Mucosa of descending colon (tissue), 3 donors: Measurements from ENCODE around the gene DPP10. TPM values are rescaled to one million over a fixed set of nuclear protein-coding genes. Genes with fewer than 3 reads are reported as not detected.

Source experiments
- ATAC-seq: fragments of 200-7000 bp; cut with Tn5 transposase; one replicate; pipeline ENCODE4 v1.9.1; 2020; ENCODE audit warnings: mild to moderate bottlenecking, moderate library complexity
- DNase-seq, 3 donors: peaks; one replicate each; pipeline ENCODE4 v3.0.0-alpha.2; 2020
- H3K36me3 ChIP-seq: fragments of 200-600 bp; one replicate; pipeline ENCODE4 v1.8.0; 2021; ENCODE audit warnings: low read depth, mild to moderate bottlenecking
- H3K4me1 ChIP-seq: fragments of 200-600 bp; one replicate; pipeline ENCODE4 v1.8.0; 2021; ENCODE audit warnings: low read depth, mild to moderate bottlenecking
- H3K4me3 ChIP-seq: fragments of 200-600 bp; one replicate; pipeline ENCODE4 v1.8.0; 2021; ENCODE audit warnings: mild to moderate bottlenecking
- H3K9me3 ChIP-seq: fragments of 200-600 bp; one replicate; pipeline ENCODE4 v1.8.0; 2021; ENCODE audit warnings: mild to moderate bottlenecking
- intact Hi-C, 2 donors: fragments of 100-400 bp; cut with DNase I in 1 of 2; cut with micrococcal nuclease in 1 of 2; formaldehyde crosslinking; loops; one replicate each; pipeline versions ENCODE4 v1.11.0 to v1.11.1; 2022; cut with DNase I, micrococcal nuclease
- total RNA-seq, 3 donors: library from RNA; stranded (reverse); fragmentation: NEBNext Ultra II Directional in 2 of 3; extraction: Animal tissue kit (Norgen Biotek cat#: 25700) in 2 of 3; gene quantifications; one replicate each; pipeline versions ENCODE4 v1.2.1 to v1.2.4, GENCODE V29; 2021 to 2023
- TF ChIP-seq, protein P1 (sequence below): fragments of 200-600 bp; IDR thresholded peaks from one replicate; pipeline ENCODE4 v1.8.0; 2022; ENCODE audit warnings: antibody characterized with exemption, mild to moderate bottlenecking
- donor health status: DM: no; HTN: no; CAD: no; lungs with moderate emphysema.
- donor health status: DM: no; HTN: no; CAD: no.
- donor health status: DM: no; HTN: yes; CAD: no.

The DPP10 gene
- total RNA-seq, 3 donors from 2014 or later = 6.3 to 12.2 (median 6.9) TPM

DNA sequence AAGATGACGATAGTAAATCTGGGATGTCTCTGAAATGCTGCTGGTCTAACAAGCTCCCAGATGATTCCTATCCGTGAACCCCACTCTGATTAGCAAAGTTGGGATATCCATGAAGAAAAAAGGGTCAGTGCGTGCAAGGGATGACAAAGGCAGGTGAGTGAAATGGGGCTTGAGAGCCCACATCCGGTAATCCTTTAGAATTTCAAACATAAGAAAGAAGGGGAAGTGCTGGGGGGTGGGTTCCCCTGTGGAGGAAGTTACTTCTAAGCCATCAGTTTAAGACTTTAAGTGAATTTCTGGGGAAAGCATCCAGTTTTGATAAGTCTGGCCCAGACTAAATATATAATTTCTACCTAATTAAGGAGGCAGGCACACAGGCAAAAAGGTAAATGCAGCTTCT lies 209.5 kb downstream of the DPP10 start:
- DNase-seq (no peak), ATAC-seq (no peak)
- H3K4me1 ChIP-seq = no peaks in the 10 kb centered on the region
- no peak overlapping the region for H3K4me3 ChIP-seq
- TF ChIP-seq, protein P1, sequence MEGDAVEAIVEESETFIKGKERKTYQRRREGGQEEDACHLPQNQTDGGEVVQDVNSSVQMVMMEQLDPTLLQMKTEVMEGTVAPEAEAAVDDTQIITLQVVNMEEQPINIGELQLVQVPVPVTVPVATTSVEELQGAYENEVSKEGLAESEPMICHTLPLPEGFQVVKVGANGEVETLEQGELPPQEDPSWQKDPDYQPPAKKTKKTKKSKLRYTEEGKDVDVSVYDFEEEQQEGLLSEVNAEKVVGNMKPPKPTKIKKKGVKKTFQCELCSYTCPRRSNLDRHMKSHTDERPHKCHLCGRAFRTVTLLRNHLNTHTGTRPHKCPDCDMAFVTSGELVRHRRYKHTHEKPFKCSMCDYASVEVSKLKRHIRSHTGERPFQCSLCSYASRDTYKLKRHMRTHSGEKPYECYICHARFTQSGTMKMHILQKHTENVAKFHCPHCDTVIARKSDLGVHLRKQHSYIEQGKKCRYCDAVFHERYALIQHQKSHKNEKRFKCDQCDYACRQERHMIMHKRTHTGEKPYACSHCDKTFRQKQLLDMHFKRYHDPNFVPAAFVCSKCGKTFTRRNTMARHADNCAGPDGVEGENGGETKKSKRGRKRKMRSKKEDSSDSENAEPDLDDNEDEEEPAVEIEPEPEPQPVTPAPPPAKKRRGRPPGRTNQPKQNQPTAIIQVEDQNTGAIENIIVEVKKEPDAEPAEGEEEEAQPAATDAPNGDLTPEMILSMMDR = no peak
- intact Hi-C loops = no loop called here
- no peaks in the 10 kb centered on the region for H3K36me3 ChIP-seq
- H3K9me3 ChIP-seq = no peaks in the 10 kb centered on the region

DNA sequence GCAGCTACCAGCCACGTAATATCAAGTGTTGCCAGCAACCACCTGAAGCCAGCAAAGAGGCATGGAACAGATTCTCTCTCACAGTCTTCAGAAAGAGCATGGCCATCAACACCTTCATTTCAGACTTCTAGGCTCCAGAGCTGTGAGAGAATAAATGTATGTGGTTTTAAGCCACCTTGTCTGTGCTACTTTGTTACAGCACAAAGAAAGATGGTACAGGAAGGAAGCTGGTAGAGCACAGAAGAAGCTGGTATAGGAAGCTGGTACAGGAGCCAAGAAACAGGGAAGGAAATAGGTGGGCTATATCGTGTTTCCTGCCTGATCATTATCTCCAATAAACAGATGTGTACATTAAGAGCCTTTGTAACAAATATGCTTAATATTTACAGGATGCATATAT lies 217.4 kb downstream of the DPP10 start:
- H3K9me3 ChIP-seq = no peaks in the 10 kb centered on the region
- TF ChIP-seq, protein P1 = no peak
- no peak overlapping the region for H3K4me3 ChIP-seq
- H3K36me3 ChIP-seq = no peaks in the 10 kb centered on the region
- H3K4me1 ChIP-seq = peaks cover 2% of the 10 kb centered on the region
- ATAC-seq = no peak
- DNase-seq = no peak
- intact Hi-C loops = no loop called here

DNA sequence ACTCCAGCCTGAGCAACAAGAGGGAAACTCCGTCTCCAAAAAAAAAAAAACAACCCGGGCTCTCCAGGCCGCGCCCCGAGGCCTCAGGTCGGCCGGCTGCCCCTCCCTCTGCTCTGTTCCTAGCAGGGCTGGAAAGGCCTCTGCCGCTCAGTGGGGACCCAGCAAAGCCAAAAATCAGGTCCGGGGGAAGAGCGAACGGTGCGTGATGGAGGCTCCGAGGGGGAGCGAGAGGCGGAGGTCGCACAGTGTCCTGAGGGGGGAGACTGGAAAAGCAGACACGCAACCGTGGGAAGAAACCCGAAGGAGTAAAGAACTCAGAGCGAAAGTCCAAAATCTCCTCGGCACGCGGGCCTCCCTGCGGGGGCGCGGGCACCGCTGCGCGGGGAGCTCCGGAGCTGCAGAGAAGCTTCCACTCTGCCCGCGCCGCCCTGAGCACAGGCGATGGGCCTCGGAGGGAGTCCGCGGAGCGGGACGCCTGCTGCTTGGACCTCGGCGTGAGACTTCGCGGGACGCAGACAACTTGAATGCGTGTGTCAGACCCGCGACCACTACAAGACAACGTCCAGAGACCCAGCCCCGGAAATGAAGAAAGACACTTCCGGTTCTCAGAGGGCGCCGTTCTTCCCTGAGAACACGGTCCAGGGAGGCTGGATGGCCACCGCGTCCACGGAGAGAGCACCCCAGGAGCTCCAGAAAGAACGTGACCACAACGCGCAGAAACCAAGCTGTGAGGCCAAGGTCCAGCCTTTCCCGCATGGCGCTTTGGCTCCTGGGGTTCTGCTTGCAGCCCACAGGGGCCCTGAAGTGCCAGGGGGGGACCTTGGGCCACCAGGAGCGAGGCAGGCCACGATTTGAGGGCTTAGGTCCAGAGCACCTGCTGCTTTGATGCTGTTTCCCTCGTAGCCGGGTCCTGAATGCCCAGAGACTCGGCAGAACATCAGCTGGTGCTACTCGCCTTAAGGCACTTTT lies 219.8 kb downstream of the DPP10 start:
- Histone ChIP-seq H3K36me3 (no peaks in the 10 kb centered on the region), H3K4me3 (no peak overlapping the region), H3K9me3 (no peaks in the 10 kb centered on the region), H3K4me1 (peaks cover 2% of the 10 kb centered on the region)
- TF ChIP-seq, protein P1 = no peak
- ATAC-seq (peak; percentile 37), DNase-seq (peak; percentile 2 to 28 (median 25))
- intact Hi-C loops = no loop called here

GRCh38 chr2:114668415-114668814 lies 226.0 kb downstream of the DPP10 start:
- intact Hi-C loops = no loop called here
- no peaks in the 10 kb centered on the region for H3K36me3 ChIP-seq
- no peaks in the 10 kb centered on the region for H3K4me1 ChIP-seq
- ATAC-seq (no peak), DNase-seq (no peak)
- TF ChIP-seq, protein P1 = no peak
- H3K9me3 ChIP-seq = no peaks in the 10 kb centered on the region
- H3K4me3 ChIP-seq = no peak overlapping the region

GRCh38 chr2:114683251-114683650 lies 240.8 kb downstream of the DPP10 start:
- no peak for DNase-seq
- intact Hi-C loops = no loop called here
- no peaks in the 10 kb centered on the region for H3K9me3 ChIP-seq
- no peaks in the 10 kb centered on the region for H3K36me3 ChIP-seq
- TF ChIP-seq, protein P1 = no peak
- ATAC-seq = no peak
- no peaks in the 10 kb centered on the region for H3K4me1 ChIP-seq
- H3K4me3 ChIP-seq = no peak overlapping the region
